ENCODE results near the gene SLCO2A1.

The SLCO2A1 gene

GRCh38 chr3:134033315-134033996 is 3.7 kb upstream of the SLCO2A1 start:
- no peak for DNase-seq

- DNase-seq, result no peak
Observed at GRCh38 chr3:134031348-134031915, 1.7 kb upstream of the SLCO2A1 start.

GRCh38 chr3:134030379-134031347 is 938 bp upstream of the SLCO2A1 start:
- no peak for DNase-seq

DNA sequence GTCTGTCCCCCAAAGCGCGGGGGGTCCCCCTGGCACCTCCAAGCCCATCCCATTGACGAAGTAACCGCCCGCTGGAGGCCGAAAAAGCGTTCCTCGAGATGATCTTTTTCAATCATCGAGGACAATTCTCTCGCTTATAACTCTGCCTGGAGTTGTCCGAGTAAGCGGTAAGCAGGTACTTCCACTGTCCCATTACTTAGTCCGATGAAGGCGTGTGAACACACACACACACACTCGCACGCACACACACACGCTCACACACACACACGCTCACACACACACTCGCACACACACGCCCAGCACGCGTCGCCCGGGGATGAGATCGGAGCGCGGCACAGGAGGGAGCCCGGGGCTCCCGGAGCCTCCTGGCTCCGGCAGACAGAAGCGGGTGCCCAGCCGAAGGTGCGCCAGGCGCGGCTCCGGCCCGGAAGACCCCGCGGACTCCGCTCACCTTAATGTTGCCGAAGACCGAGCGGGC is 430 bp downstream of the SLCO2A1 start:
- DNase-seq, result no peak

DNA sequence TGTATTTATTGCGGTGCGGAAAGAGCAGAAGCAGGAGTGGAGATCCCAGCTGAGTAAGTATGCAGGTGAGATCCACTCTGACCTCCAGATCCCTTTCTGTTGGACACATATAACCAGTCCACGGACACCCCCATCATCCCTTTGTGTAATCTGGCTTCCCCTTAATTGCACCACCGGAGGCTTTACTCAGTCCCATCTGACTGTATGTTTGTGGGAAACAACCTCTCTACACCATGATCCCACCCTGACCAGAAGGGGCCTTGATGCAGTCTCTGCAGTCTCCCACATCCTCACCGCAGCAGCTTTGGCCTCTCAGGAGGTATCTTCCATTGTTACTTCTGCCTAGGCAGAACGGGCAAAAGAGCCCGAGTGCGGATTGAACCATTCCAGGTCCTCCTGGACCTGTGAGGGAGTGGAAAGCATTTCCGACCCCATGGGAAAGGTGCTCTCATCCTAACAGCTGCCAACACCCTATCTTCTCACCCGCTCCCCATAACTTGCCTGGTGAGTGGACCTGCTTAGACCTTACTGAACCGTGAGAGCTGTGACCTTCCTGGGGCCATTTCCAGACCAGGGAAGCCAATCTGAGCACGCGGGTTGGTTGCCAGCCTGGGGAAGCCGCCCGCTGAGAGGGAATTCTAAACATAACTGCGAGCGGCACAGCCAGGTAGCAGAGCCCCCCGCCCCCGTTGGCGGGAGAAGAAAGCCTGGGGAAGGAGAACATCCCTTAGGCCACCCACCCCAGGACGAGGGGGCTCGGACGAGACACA is 1.1 kb downstream of the SLCO2A1 start:
- DNase-seq, result no peak

GRCh38 chr3:134027631-134028030 is 2.1 kb downstream of the SLCO2A1 start:
- DNase-seq, result no peak

DNA sequence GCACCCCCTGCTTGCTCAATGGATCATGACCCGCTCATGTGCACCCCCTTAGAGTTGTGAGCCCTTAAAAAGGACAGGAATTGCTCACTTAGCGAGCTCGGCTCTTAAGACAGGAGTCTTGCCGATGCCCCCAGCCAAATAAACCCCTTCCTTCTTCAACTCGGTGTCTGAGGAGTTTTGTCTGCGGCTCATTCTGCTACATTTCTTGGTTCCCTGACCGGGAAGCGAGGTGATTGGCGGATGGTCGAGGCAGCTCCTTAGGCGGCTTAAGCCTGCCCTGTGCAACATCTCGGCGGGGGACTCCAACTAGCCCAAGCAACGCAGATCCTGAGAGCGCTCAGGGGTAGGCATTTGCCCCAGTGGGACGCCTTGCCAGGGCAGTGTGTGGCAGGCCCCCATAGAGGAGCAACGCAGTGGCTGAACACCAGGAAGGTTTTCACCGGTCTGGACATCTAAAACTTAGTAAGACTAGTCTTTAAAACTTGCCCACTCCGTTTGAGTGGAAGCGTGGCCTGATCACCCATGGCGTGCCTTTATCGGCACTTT is 9.5 kb downstream of the SLCO2A1 start:
- no peak for DNase-seq

GRCh38 chr3:134018850-134019249 is 10.9 kb downstream of the SLCO2A1 start:
- no peak for DNase-seq

DNA sequence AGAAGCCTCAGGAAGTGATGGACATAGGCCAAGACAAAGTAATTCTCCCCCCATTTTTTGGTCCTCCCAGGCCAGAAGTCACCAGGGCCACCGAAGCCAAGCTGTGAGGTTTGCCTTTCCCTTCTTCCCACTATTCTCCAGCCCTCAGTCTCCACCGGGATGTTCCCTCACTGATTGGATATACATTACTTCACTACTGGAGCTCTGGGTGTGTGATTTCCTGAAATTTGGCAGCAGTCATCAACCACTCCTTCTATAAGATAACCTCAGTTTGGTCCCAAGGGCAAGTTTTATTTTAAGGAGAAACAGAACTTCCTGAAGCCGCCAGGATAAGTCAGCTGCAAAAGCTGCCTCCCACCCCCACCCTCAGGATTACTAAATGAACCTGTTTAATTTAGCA is 11.3 kb downstream of the SLCO2A1 start:
- no peak for DNase-seq

GRCh38 chr3:134017490-134017889 is 12.2 kb downstream of the SLCO2A1 start:
- DNase-seq, result no peak

DNA sequence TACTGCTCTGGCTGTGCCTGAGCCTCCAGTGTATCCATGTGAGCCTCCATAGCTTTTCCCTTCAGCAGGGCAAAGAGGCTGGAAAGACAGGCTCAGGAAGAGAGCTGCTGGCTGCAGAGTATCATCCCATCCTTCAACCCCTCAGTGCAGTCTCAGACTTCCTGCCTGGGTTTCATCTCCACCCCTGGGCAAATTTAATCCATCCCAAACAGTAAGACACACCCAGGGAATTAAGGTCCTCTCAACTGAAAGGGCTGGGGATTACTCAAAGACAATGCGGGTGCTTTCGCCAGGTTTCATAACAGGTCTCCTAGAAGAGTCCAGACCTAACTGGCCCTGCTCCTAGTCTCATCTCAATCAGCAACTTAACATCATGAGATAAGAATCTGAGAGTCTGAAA is 15.5 kb downstream of the SLCO2A1 start:
- DNase-seq, result no peak

GRCh38 chr3:134013280-134013679 is 16.4 kb downstream of the SLCO2A1 start:
- no peak for DNase-seq

- no peak for DNase-seq
Observed at GRCh38 chr3:134009345-134010000, 20.3 kb downstream of the SLCO2A1 start.

DNA sequence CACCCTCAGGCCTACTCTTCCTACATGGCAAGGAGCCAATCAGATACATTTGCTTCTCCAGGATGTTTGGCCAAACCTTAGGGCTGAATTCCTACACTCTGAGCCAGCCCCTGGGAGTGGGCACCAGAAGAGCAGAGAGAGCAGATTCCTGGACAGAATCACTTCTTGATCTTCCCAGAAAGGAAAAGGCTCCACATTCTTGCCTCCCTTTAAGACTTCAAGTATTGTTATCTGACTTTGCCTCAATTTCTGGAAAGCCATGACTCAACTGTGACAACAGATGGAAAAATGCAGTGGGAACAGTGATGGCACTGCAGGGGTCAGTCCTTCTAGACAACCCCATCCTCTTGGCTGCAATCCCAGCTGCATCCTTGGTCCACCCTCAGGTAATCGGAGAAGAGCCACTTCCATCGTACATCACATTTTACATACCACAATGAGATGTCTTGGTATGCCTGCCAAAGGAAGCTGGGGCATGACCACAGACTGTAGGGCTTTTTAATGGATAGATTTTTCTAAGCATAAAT is 21.0 kb downstream of the SLCO2A1 start:
- no peak for DNase-seq

- DNase-seq, result no peak
Observed at GRCh38 chr3:134007819-134008218, 21.9 kb downstream of the SLCO2A1 start.

DNA sequence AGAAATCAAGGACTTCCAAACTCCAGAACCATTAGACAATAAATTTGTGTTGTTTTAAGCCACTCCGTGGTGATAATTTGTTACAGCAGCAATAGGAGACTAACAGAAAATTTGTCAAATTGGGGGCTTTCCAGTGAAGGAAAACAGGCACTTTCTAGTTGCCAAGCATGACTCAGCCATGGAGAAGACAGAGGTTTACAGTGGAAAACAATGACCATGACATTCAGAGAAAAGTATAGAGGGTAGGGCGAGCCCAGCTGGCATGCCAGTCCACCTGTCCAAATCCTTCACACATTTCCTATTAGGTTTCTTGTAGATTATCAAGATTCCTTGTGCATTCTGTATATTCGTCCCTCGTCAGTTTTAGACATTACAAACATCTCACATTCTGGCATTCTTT is 24.9 kb downstream of the SLCO2A1 start:
- no peak for DNase-seq

- no peak for DNase-seq
Observed at GRCh38 chr3:134003066-134003465, 26.7 kb downstream of the SLCO2A1 start.

DNA sequence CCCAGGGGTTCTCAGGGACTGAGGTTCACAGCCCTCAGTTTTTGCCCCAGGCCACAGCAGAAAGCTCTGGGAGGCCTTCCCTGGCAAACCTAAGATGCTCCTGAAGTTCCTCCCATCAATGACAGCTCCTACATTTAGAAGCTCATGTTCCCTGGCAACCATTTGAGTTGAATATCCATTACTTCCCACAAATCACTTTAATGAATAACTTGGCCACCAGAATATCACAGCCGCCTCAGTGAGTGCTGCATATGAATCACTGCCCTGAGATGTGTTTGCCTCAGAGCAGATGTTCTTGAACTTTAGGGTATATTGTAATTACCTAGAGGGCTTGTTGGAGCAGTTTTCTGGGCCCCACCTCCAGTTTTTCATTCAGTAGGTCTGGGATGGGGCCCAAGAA is 27.4 kb downstream of the SLCO2A1 start:
- no peak for DNase-seq

DNA sequence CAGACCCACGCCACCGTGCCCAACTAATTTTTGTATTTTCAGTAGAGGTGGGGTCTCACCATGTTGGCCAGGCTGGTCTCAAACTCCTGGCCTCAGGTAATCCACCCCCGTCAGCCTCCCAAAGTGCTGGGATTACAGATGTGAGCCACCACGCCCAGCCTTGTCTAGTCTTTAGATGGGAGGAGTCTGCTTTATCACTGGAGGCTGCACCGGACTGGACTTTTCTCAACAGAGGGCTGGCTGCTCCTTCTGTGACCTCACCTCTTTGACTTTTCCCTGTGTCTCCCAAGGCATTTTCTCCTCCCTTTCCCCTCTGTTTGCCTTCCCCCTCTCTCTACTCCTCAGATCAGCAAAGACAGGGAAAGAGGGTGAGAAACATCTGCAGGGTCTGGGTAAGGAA is 28.5 kb downstream of the SLCO2A1 start:
- no peak for DNase-seq

DNA sequence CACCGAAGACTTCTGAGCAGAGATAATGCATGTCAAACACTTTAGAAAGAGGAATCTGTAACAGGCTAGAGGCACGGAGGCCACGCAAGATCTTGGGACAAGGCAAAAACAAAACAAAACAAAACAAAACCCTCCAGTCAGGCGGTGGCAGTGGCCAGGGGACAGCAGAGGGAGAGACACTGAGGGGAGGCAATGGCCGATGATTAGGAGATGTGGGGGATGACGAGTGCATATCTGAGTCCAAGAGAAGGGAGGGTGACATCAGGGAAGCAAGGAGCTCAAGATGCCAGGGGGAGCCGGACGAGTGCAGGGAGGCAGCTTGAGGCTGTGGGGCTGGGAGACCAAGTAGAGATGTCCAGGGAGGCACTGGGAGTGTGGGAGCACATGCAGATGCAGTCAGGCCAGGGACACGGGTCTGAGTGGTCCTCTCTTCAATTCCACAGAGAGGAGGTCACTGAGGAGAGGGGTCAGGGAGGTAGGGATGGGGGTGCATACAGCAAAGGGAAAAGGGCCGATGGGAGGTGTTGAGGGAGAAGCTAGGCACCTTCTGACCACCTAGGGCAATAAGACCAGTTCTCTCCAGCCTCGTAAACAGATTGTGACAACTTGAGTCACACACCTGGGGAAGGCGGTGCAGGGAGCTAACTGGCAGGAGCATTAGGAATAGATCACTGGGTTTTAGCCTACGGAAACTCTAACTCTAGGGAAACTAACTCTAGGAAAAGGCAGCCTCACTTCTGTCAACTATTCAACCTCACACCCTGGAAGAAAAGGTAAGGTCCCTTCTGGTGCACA is 29.6 kb downstream of the SLCO2A1 start:
- no peak for DNase-seq

GRCh38 chr3:133998691-133999241 is 31.0 kb downstream of the SLCO2A1 start:
- no peak for DNase-seq
